Gastrocnemius medialis (tissue), 4 donors: ENCODE results near the gene ABCB10. TPM values are rescaled to one million over a fixed set of nuclear protein-coding genes. Genes with fewer than 3 reads are reported as not detected.
A peak's percentile ranks its signal among the peaks of the same experiment; 100 is the strongest.

Experiments
- ATAC-seq, 2 donors: fragments of 150-250 bp; one replicate each; pipeline ENCODE4 v1.9.1; 2016
- DNase-seq, 2 donors: peaks; one replicate each; pipeline ENCODE4 v3.0.0-alpha.2; 2019
- H3K27ac ChIP-seq, 4 donors: fragments of 200-600 bp; sonication (generic); 1 replicate in 1 of 4; 2 replicates in 3 of 4; pipeline ENCODE4 v1.5.1; 2016 to 2018; ENCODE audit warnings: mild to moderate bottlenecking in 2 of 4, moderate library complexity in 1 of 4
- H3K27me3 ChIP-seq, 3 donors: fragments of 200-600 bp; sonication (generic) in 2 of 3; 1 replicate in 1 of 3; 2 replicates in 2 of 3; pipeline versions ENCODE4 v1.5.1 to v1.6.0; 2016 to 2019; ENCODE audit warnings: mild to moderate bottlenecking in 1 of 3, moderate library complexity in 1 of 3
- H3K36me3 ChIP-seq, 2 donors: fragments of 200-600 bp; sonication (generic) in 1 of 2; one replicate each; pipeline ENCODE4 v1.5.1; 2017 to 2018
- H3K4me1 ChIP-seq, 2 donors: fragments of 200-600 bp; sonication (generic) in 1 of 2; one replicate each; pipeline ENCODE4 v1.5.1; 2016 to 2017; ENCODE audit warnings: mild to moderate bottlenecking in 2 of 2
- H3K4me3 ChIP-seq, 4 donors: fragments of 200-600 bp; sonication (generic) in 3 of 4; 1 replicate in 1 of 4; 2 replicates in 3 of 4; pipeline ENCODE4 v1.5.1; 2016 to 2019; ENCODE audit warnings: mild to moderate bottlenecking in 2 of 4
- H3K9me3 ChIP-seq, 3 donors: fragments of 200-600 bp; sonication (generic) in 2 of 3; 1 replicate in 1 of 3; 2 replicates in 2 of 3; pipeline ENCODE4 v1.5.1; 2016 to 2019
- CTCF ChIP-seq, 5 experiments: fragments of 450-650 bp in 3 of 5; fragments of 200-600 bp in 2 of 5; sonication (generic) in 2 of 5; IDR thresholded peaks in 4 of 5; conservative IDR thresholded peaks in 1 of 5; 1 replicate in 4 of 5; 2 replicates in 1 of 5; pipeline ENCODE4 v1.5.1; 2016 to 2019; ENCODE audit warnings: antibody characterized with exemption in 5 of 5, mild to moderate bottlenecking in 3 of 5, moderate library complexity in 3 of 5
- POLR2A ChIP-seq, 2 donors: fragments of 450-650 bp; IDR thresholded peaks; one replicate each; pipeline ENCODE4 v1.6.1; 2017; ENCODE audit warnings: antibody characterized with exemption in 2 of 2, mild to moderate bottlenecking in 2 of 2, moderate library complexity in 2 of 2
- in situ Hi-C, 4 donors: fragments of 200-750 bp; cut with MboI; loops; one replicate each; pipeline versions ENCODE4 v1.15.0 to v1.8.0; 2017; ENCODE audit warnings: low sequenced_read_pairs in 4 of 4
- intact Hi-C: fragments of 100-400 bp; cut with DNase I; formaldehyde crosslinking; loops from one replicate; pipeline ENCODE4 v1.15.1; 2023; ENCODE audit warnings: low total_unique reads
- total RNA-seq, 4 donors: library from RNA; depleted of rRNA; stranded (reverse); fragments of >200 nt; gene quantifications; one replicate each; pipeline versions ENCODE4 v1.1.0 to v1.2.3, GENCODE V29; 2016

Gene ABCB10
- total RNA-seq, 4 donors from 2014 or later = 14.5 to 29.9 (median 19.3) TPM

DNA sequence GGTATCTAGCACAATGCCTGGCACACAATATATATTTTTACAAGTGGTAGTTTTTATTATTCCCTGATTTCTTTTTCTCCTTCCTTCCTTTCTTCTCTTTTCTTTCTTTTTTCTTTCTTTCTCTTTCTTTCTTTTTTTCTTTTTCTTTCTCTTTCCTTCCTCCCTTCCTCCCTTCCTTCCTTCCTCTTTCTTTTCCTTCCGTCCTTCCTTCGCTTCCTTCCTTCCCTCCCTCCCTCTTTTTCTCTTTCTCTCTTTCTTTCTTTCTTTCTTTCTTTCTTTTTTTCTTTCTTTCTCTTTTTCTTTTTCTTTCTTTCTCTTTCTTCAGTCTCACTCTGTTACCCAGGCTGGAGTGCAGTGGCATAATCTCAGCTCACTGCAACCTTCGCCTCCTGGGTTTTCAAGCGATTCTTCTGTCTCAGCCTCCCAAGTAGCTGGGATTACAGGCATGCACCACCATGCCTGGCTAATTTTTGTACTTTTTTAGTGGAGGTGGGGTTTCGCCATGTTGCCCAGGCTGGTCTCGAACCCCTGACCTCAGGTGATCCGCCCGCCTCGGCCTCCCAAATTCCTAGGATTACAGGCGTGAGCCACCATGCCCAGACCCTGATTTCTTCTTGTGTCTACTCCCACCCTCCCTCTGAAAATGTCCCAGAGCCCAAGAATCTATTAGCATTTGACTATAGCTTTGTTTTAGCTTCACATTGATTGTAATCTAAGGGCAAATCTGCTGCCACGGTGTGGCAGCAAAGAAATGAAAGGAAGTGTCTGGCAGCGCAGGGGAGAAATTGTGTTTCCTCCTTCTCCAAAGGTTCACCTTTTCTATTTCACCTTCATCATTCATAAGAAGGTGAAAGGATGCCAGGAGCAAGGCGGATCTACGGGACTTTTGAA, 19.9 kb upstream of the ABCB10 start:
- H3K27me3 ChIP-seq = no peaks in the 10 kb centered on the region
- H3K36me3 ChIP-seq = no peaks in the 10 kb centered on the region
- in situ Hi-C loops = no loop called here
- peak overlapping the region; percentile 18 to 70 (median 36) for H3K27ac ChIP-seq
- intact Hi-C loops = no loop called here
- ATAC-seq = no peak
- peak overlapping the region in 1 of 4 donors; percentile 5 for H3K4me3 ChIP-seq
- H3K9me3 ChIP-seq = no peaks in the 10 kb centered on the region
- DNase-seq = no peak
- TF ChIP-seq POLR2A (IDR thresholded peaks at IDR 0.05) (no peak), CTCF (IDR thresholded peaks at IDR 0.05 in 4 of 5, conservative IDR thresholded peaks at IDR 0.05 in 1 of 5) (no peak)
- H3K4me1 ChIP-seq = peaks cover 7 to 23% of the 10 kb centered on the region in 2 donors

- intact Hi-C loops = no loop called here
- in situ Hi-C loops = no loop called here
- TF ChIP-seq POLR2A (IDR thresholded peaks at IDR 0.05) (no peak), CTCF (IDR thresholded peaks at IDR 0.05 in 4 of 5, conservative IDR thresholded peaks at IDR 0.05 in 1 of 5) (no peak)
Measured at GRCh38 chr1:229574679-229575442, 16.4 kb upstream of the ABCB10 start.

GRCh38 chr1:229572286-229572685, 13.8 kb upstream of the ABCB10 start:
- no peaks in the 10 kb centered on the region for H3K4me1 ChIP-seq
- in situ Hi-C loops = no loop called here
- intact Hi-C loops = no loop called here
- H3K36me3 ChIP-seq = no peaks in the 10 kb centered on the region
- H3K27ac ChIP-seq = no peak overlapping the region
- H3K27me3 ChIP-seq = no peaks in the 10 kb centered on the region
- H3K9me3 ChIP-seq = no peaks in the 10 kb centered on the region
- ATAC-seq = no peak
- no peak for DNase-seq
- H3K4me3 ChIP-seq = no peak overlapping the region
- TF ChIP-seq POLR2A (IDR thresholded peaks at IDR 0.05) (no peak), CTCF (IDR thresholded peaks at IDR 0.05 in 4 of 5, conservative IDR thresholded peaks at IDR 0.05 in 1 of 5) (no peak)

More at GRCh38 chr1:229574679-229575442, 16.4 kb upstream of the ABCB10 start:
- no peak for DNase-seq
- peaks cover 7 to 13% of the 10 kb centered on the region in 2 donors for H3K4me1 ChIP-seq
- H3K27ac ChIP-seq = no peak overlapping the region
- no peaks in the 10 kb centered on the region for H3K27me3 ChIP-seq
- ATAC-seq = no peak
- H3K36me3 ChIP-seq = no peaks in the 10 kb centered on the region
- H3K9me3 ChIP-seq = no peaks in the 10 kb centered on the region
- no peak overlapping the region for H3K4me3 ChIP-seq

DNA sequence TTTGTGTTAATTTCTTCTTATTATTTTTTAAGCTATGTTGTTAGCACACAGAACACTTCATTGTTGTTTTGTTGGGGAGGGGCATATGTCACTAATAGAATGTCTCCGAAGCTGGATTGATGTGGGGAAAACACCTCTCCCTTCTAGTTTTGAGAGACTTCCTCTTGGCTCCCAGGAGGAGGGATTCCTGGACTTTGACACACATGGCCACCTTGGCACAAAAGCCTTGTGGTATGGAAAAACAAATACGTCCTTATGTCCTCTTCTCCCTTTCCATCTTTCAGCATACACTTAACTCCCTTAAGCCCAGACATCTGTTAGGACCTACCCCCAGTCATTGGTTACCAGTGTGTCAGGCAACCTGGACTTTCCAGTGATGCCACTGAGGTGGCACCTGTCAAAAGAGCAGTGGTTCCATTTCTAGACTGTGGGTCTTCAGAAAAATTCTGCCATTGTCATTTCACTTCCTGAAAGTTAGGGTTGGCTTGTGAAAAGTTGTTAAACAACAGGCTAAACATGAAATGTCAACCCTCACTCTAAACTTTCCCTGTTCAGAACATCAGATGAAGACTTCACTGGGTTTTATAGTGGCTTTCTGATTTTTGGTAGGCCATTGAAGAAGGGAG, 12.5 kb upstream of the ABCB10 start:
- Histone ChIP-seq H3K4me1 (no peaks in the 10 kb centered on the region), H3K36me3 (no peaks in the 10 kb centered on the region), H3K27me3 (no peaks in the 10 kb centered on the region), H3K9me3 (no peaks in the 10 kb centered on the region), H3K4me3 (no peak overlapping the region), H3K27ac (no peak overlapping the region)
- intact Hi-C loops (no loop called here), in situ Hi-C loops (no loop called here)
- no peak for TF ChIP-seq POLR2A (IDR thresholded peaks at IDR 0.05)
- no peak for TF ChIP-seq CTCF (IDR thresholded peaks at IDR 0.05 in 4 of 5, conservative IDR thresholded peaks at IDR 0.05 in 1 of 5)
- no peak for ATAC-seq
- DNase-seq = no peak
